Lower leg skin (tissue), 3 donors: ENCODE data around the gene TPP1.

Source experiments
- POLR2A ChIP-seq, 2 donors: fragments of 450-650 bp; IDR thresholded peaks; one replicate each; pipeline ENCODE4 v1.6.1; 2016 to 2017; ENCODE audit warnings: antibody characterized with exemption in 2 of 2, mild to moderate bottlenecking in 1 of 2, moderate library complexity in 1 of 2
- TF ChIP-seq, protein P1 (sequence below), 3 donors: fragments of 450-650 bp; IDR thresholded peaks; one replicate each; pipeline ENCODE4 v1.5.1; 2016; ENCODE audit warnings: antibody characterized with exemption in 3 of 3, mild to moderate bottlenecking in 3 of 3, moderate library complexity in 2 of 3

GRCh38 chr11:6627762-6628241, 8.6 kb upstream of the TPP1 start:
- TF ChIP-seq POLR2A (IDR thresholded peaks at IDR 0.05), result no peak
- TF ChIP-seq, protein P1, sequence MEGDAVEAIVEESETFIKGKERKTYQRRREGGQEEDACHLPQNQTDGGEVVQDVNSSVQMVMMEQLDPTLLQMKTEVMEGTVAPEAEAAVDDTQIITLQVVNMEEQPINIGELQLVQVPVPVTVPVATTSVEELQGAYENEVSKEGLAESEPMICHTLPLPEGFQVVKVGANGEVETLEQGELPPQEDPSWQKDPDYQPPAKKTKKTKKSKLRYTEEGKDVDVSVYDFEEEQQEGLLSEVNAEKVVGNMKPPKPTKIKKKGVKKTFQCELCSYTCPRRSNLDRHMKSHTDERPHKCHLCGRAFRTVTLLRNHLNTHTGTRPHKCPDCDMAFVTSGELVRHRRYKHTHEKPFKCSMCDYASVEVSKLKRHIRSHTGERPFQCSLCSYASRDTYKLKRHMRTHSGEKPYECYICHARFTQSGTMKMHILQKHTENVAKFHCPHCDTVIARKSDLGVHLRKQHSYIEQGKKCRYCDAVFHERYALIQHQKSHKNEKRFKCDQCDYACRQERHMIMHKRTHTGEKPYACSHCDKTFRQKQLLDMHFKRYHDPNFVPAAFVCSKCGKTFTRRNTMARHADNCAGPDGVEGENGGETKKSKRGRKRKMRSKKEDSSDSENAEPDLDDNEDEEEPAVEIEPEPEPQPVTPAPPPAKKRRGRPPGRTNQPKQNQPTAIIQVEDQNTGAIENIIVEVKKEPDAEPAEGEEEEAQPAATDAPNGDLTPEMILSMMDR (IDR thresholded peaks at IDR 0.05), result no peak
